ENCODE measurements around the gene SLX9. TPM values are rescaled to one million over a fixed set of nuclear protein-coding genes. Genes with fewer than 3 reads are reported as not detected.

Gene SLX9
- total RNA-seq, 1 experiment from 2014 or later: 58.7 TPM

DNA sequence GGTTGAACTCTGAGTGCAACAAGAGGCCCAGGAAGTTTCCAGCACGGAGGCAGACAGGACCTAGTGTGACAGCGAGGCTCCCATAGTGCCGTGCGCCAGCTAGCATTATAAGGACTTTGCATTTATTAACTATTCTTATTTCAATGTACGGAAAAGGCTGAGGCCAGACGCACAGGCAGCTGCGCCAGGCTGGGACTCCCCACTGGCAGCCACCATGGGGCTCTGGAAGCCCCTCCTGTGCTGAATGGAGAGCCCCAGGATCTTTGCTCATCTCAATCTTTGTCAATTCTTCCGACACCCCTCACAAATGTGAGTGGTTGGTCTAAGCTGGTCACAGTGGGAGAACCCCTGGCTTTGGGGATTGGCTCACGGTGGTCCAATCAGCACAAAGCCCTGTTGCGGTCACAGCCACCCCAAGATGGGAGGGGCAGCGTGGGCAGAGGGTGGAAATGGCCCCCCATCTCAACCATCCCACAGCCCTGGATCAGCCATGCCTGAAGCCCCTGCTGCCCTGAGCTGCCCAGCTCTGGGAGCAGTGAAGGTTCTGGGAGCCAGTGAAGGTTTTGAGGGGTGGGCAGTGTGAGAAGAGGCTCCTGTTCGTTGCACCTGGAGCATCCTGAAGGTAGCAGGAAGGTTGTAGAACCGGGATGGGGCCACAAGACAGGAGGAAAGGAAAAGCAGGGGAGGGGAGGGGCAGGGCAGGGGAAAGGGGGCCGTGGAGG, 75.1 kb downstream of the SLX9 start:
- no peak overlapping the region for H3K27ac Mint-ChIP-seq (ENCODE audit: low read depth, unreplicated experiment)
- DNase-seq (ENCODE audit: unreplicated experiment): no peak
- TF ChIP-seq, protein P1, sequence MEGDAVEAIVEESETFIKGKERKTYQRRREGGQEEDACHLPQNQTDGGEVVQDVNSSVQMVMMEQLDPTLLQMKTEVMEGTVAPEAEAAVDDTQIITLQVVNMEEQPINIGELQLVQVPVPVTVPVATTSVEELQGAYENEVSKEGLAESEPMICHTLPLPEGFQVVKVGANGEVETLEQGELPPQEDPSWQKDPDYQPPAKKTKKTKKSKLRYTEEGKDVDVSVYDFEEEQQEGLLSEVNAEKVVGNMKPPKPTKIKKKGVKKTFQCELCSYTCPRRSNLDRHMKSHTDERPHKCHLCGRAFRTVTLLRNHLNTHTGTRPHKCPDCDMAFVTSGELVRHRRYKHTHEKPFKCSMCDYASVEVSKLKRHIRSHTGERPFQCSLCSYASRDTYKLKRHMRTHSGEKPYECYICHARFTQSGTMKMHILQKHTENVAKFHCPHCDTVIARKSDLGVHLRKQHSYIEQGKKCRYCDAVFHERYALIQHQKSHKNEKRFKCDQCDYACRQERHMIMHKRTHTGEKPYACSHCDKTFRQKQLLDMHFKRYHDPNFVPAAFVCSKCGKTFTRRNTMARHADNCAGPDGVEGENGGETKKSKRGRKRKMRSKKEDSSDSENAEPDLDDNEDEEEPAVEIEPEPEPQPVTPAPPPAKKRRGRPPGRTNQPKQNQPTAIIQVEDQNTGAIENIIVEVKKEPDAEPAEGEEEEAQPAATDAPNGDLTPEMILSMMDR (IDR thresholded peaks at IDR 0.05; ENCODE audit: unreplicated experiment): no peak
- H3K9me3 Mint-ChIP-seq (ENCODE audit: unreplicated experiment): no peaks in the 10 kb centered on the region
- H3K4me1 Mint-ChIP-seq (ENCODE audit: insufficient read depth, unreplicated experiment): peaks cover 27% of the 10 kb centered on the region
- no peak overlapping the region for H3K4me3 Mint-ChIP-seq (ENCODE audit: unreplicated experiment)
- intact Hi-C loops (cut with micrococcal nuclease): no loop called here
- ChIA-PET POLR2A (interaction anchor here (0.7 kb wide), 1 partner anchor 59 kb away, joined by 3 read pairs; the partner anchor contains the start of gene ADARB1), CTCF (no interaction called here)
- H3K27me3 Mint-ChIP-seq (ENCODE audit: insufficient read depth, unreplicated experiment): no peaks in the 10 kb centered on the region
- no peaks in the 10 kb centered on the region for H3K36me3 Mint-ChIP-seq (ENCODE audit: insufficient read depth, unreplicated experiment)
- BruUV-seq (replicated peaks): no TSS peak

DNA sequence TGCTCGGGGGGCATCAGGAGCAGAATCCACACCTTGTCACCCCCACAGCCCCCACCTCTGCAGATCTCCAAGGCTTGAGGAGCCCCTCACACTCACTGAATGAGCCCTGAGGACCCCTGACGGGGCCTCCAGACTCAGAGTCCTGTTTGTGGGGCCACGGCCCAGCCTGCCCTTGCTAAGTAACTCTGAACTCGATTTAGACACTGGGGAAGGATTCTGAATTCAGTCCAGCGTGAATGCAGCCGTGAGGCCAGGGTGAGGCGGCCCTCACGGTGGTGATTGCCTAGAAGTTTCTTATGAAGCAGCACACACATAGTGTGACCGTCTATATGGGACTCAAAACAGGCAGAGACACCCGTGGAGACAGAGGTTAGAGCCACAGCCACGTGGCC, 75.6 kb downstream of the SLX9 start:
- POLR2A ChIA-PET: no interaction called here
- TF ChIP-seq, protein P1 (IDR thresholded peaks at IDR 0.05; ENCODE audit: unreplicated experiment): no peak
- no peaks in the 10 kb centered on the region for H3K36me3 Mint-ChIP-seq (ENCODE audit: insufficient read depth, unreplicated experiment)
- no TSS peak for BruUV-seq (replicated peaks)
- CTCF ChIA-PET: no interaction called here
- intact Hi-C loops (cut with micrococcal nuclease): no loop called here
- H3K27ac Mint-ChIP-seq (ENCODE audit: low read depth, unreplicated experiment): no peak overlapping the region
- H3K27me3 Mint-ChIP-seq (ENCODE audit: insufficient read depth, unreplicated experiment): no peaks in the 10 kb centered on the region
- no peaks in the 10 kb centered on the region for H3K9me3 Mint-ChIP-seq (ENCODE audit: unreplicated experiment)
- DNase-seq (ENCODE audit: unreplicated experiment): no peak
- H3K4me3 Mint-ChIP-seq (ENCODE audit: unreplicated experiment): no peak overlapping the region
- peaks cover 21% of the 10 kb centered on the region for H3K4me1 Mint-ChIP-seq (ENCODE audit: insufficient read depth, unreplicated experiment)

- H3K27me3 Mint-ChIP-seq (ENCODE audit: insufficient read depth, unreplicated experiment): no peaks in the 10 kb centered on the region
- H3K9me3 Mint-ChIP-seq (ENCODE audit: unreplicated experiment): no peaks in the 10 kb centered on the region
- H3K4me3 Mint-ChIP-seq (ENCODE audit: unreplicated experiment): no peak overlapping the region
- intact Hi-C loops (cut with micrococcal nuclease): no loop called here
- no peak overlapping the region for H3K27ac Mint-ChIP-seq (ENCODE audit: low read depth, unreplicated experiment)
- H3K36me3 Mint-ChIP-seq (ENCODE audit: insufficient read depth, unreplicated experiment): no peaks in the 10 kb centered on the region
- ChIA-PET POLR2A (no interaction called here), CTCF (no interaction called here)
- TF ChIP-seq, protein P1 (IDR thresholded peaks at IDR 0.05; ENCODE audit: unreplicated experiment): no peak
- BruUV-seq (replicated peaks): no TSS peak
- DNase-seq (ENCODE audit: unreplicated experiment): no peak
- peaks cover 16% of the 10 kb centered on the region for H3K4me1 Mint-ChIP-seq (ENCODE audit: insufficient read depth, unreplicated experiment)
These were observed 76.2 kb downstream of the SLX9 start for GRCh38 chr21:45016031-45016405.

DNA sequence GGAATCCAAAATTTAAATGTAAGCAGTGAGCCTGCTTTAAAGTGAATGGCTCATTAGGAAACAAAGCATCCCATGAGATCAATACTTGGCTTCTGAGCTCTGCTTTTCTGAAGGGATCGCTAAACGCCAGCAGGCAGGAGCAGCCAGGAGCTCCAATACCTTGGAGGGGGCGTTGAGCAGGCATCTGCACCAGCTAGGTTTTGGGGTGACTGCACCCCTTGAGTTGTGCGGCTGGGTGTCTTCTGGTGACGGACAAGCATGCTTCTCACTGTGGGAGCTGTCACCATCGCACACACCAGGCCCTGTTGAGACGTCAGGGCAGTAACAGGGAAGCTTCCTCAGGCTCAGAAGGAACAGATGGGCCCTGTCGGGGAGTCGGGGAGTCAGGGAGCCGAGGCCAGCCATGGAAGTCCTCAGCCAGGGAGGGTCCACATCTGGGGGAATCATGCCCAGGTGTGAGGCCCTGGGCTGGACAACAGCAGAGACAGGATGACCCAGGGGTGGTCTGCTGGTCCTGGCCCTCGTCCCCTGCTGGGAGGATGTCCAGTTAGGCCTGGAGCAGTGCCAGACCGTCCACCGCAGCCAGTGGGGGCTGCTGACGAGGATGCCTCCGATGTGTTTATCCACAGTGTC, 76.7 kb downstream of the SLX9 start:
- Mint-ChIP-seq H3K27me3 (ENCODE audit: insufficient read depth, unreplicated experiment) (no peaks in the 10 kb centered on the region), H3K4me3 (ENCODE audit: unreplicated experiment) (no peak overlapping the region), H3K9me3 (ENCODE audit: unreplicated experiment) (no peaks in the 10 kb centered on the region), H3K4me1 (ENCODE audit: insufficient read depth, unreplicated experiment) (peaks cover 12% of the 10 kb centered on the region), H3K27ac (ENCODE audit: low read depth, unreplicated experiment) (no peak overlapping the region), H3K36me3 (ENCODE audit: insufficient read depth, unreplicated experiment) (no peaks in the 10 kb centered on the region)
- BruUV-seq (replicated peaks): no TSS peak
- ChIA-PET CTCF (interaction anchor here (0.7 kb wide), 1 partner anchor 110 kb away, joined by 3 read pairs; no protein-coding TSS in a partner anchor), POLR2A (no interaction called here)
- TF ChIP-seq, protein P1 (IDR thresholded peaks at IDR 0.05; ENCODE audit: unreplicated experiment): no peak
- intact Hi-C loops (cut with micrococcal nuclease): no loop called here
- no peak for DNase-seq (ENCODE audit: unreplicated experiment)

Data from MCF 10A (cell line).